Measurements from ENCODE around the gene PRR11. TPM values are rescaled to one million over a fixed set of nuclear protein-coding genes. Genes with fewer than 3 reads are reported as not detected.
"Not testable (repeated sequence)": the region's sequence is repeated elsewhere in the genome, so short reads cannot be mapped to it uniquely, and the experiment has no call there.

The PRR11 gene
- total RNA-seq, 4 donors from 2014 or later = 0.20 to 7.9 (median 0.53) TPM; not detected in 1

DNA sequence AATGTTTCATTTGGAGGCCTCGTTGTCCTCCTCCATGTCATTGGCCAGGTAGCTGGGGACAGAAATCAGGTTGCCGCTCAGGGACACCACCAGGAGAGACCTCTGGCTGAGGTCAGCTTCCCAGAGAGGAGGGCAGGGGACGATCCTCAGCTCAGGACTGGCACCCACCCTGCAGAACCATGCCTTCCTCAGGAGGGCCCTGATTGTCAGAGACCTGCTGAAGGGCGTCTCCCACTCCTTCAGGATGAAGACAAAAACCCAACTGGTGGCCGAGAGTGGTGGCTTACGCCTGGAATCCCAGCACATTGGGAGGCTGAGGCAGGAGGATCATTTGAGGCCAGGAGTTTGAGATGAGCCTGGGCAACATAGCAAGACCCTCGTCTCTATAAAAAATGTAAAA lies 19.5 kb downstream of the PRR11 start:
- in situ Hi-C loops (cut with MboI; ENCODE audit: low sequenced_read_pairs in 4 of 4) = no loop called here
- ATAC-seq (no peak), DNase-seq (no peak)
- TF ChIP-seq POLR2A (IDR thresholded peaks at IDR 0.05) (no peak), CTCF (IDR thresholded peaks at IDR 0.05 in 4 of 5, conservative IDR thresholded peaks at IDR 0.05 in 1 of 5) (no peak)
- H3K27ac ChIP-seq = no peak overlapping the region
- H3K36me3 ChIP-seq = no peaks in the 10 kb centered on the region
- H3K27me3 ChIP-seq = no peaks in the 10 kb centered on the region
- intact Hi-C loops (cut with DNase I; ENCODE audit: low total_unique reads) = no loop called here
- no peak overlapping the region for H3K4me3 ChIP-seq
- H3K9me3 ChIP-seq = no peaks in the 10 kb centered on the region
- H3K4me1 ChIP-seq = no peaks in the 10 kb centered on the region

GRCh38 chr17:59178266-59178985 lies 22.9 kb downstream of the PRR11 start:
- H3K27ac ChIP-seq = no peak overlapping the region
- H3K36me3 ChIP-seq = no peaks in the 10 kb centered on the region
- H3K4me1 ChIP-seq = no peaks in the 10 kb centered on the region
- no peak overlapping the region for H3K4me3 ChIP-seq
- H3K9me3 ChIP-seq = no peaks in the 10 kb centered on the region
- no peak for DNase-seq
- no peaks in the 10 kb centered on the region for H3K27me3 ChIP-seq
- TF ChIP-seq CTCF (IDR thresholded peaks at IDR 0.05 in 4 of 5, conservative IDR thresholded peaks at IDR 0.05 in 1 of 5) = no peak
- TF ChIP-seq POLR2A (IDR thresholded peaks at IDR 0.05) = no peak
- intact Hi-C loops (cut with DNase I; ENCODE audit: low total_unique reads) (no loop called here), in situ Hi-C loops (cut with MboI; ENCODE audit: low sequenced_read_pairs in 4 of 4) (no loop called here)
- ATAC-seq = no peak

GRCh38 chr17:59179601-59180000 lies 24.1 kb downstream of the PRR11 start:
- intact Hi-C loops (cut with DNase I; ENCODE audit: low total_unique reads); DNase-seq; H3K4me3 ChIP-seq; H3K36me3 ChIP-seq; H3K27me3 ChIP-seq; H3K9me3 ChIP-seq; H3K27ac ChIP-seq; in situ Hi-C loops (cut with MboI; ENCODE audit: low sequenced_read_pairs in 4 of 4); H3K4me1 ChIP-seq; ATAC-seq: not testable (repeated sequence)

GRCh38 chr17:59180626-59181025 lies 25.1 kb downstream of the PRR11 start:
- intact Hi-C loops (cut with DNase I; ENCODE audit: low total_unique reads) (no loop called here), in situ Hi-C loops (cut with MboI; ENCODE audit: low sequenced_read_pairs in 4 of 4) (no loop called here)
- H3K4me3 ChIP-seq = no peak overlapping the region
- TF ChIP-seq POLR2A (IDR thresholded peaks at IDR 0.05) (no peak), CTCF (IDR thresholded peaks at IDR 0.05 in 4 of 5, conservative IDR thresholded peaks at IDR 0.05 in 1 of 5) (no peak)
- no peaks in the 10 kb centered on the region for H3K27me3 ChIP-seq
- no peaks in the 10 kb centered on the region for H3K9me3 ChIP-seq
- no peaks in the 10 kb centered on the region for H3K36me3 ChIP-seq
- H3K4me1 ChIP-seq = no peaks in the 10 kb centered on the region
- DNase-seq (no peak), ATAC-seq (no peak)
- no peak overlapping the region for H3K27ac ChIP-seq

DNA sequence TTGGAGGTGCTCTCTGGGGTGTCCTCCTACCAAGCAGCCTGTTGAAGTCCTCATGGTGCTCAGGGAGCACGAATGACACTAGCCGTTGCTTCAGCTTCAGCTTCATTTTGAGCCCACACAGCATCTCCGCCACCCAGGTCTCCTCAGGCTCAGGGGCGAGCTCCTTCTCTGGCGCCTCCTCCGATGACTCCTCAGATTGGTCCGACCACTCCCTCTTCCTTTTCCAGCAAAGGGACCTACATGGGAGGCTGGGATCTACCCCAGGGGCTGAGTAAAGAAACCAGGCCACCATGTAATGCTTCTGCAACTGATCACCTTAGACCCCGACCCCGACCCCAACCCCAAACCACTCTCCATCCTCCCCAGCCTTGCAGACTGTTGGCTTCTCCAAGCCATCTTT lies 25.9 kb downstream of the PRR11 start:
- Histone ChIP-seq H3K27me3 (no peaks in the 10 kb centered on the region), H3K9me3 (no peaks in the 10 kb centered on the region), H3K27ac (no peak overlapping the region), H3K4me3 (no peak overlapping the region), H3K36me3 (no peaks in the 10 kb centered on the region), H3K4me1 (no peaks in the 10 kb centered on the region)
- no peak for ATAC-seq
- in situ Hi-C loops (cut with MboI; ENCODE audit: low sequenced_read_pairs in 4 of 4) = no loop called here
- intact Hi-C loops (cut with DNase I; ENCODE audit: low total_unique reads) = no loop called here
- DNase-seq = no peak
- no peak for TF ChIP-seq POLR2A (IDR thresholded peaks at IDR 0.05)
- no peak for TF ChIP-seq CTCF (IDR thresholded peaks at IDR 0.05 in 4 of 5, conservative IDR thresholded peaks at IDR 0.05 in 1 of 5)
